ENCODE results near the gene CLDN19. TPM values are rescaled to one million over a fixed set of nuclear protein-coding genes. Genes with fewer than 3 reads are reported as not detected.
"Not testable (repeated sequence)": the region's sequence is repeated elsewhere in the genome, so short reads cannot be mapped to it uniquely, and the experiment has no call there.

CLDN19 gene
- total and polyA plus RNA-seq, 7 donors: 0.03 to 0.34 (median 0.14) TPM; not detected in 4

GRCh38 chr1:42713293-42713692 lies 26.7 kb downstream of the CLDN19 start:
- peaks cover 6 to 19% of the 10 kb centered on the region in 2 donors for H3K36me3 ChIP-seq (ENCODE audit: insufficient read depth in 1 of 2, low read depth in 1 of 2)
- intact Hi-C loops (cut with DNase I): no loop called here
- ATAC-seq: no peak

GRCh38 chr1:42712808-42713207 lies 27.2 kb downstream of the CLDN19 start:
- Histone ChIP-seq H3K36me3 (ENCODE audit: insufficient read depth in 1 of 2, low read depth in 1 of 2) (peaks cover 6 to 19% of the 10 kb centered on the region in 2 donors), H3K9me3 (peaks cover 18% of the 10 kb centered on the region)
- H3K27ac ChIP-seq; intact Hi-C loops (cut with DNase I); H3K4me1 ChIP-seq; ATAC-seq; H3K27me3 ChIP-seq (ENCODE audit: insufficient read depth in 3 of 3, low read length in 2 of 3); H3K4me3 ChIP-seq; DNase-seq: not testable (repeated sequence)
- 98 to 100% (median 100%) methylated on average over 3 of the region's 3 CpGs for WGBS, 3 donors

More at GRCh38 chr1:42713293-42713692, 26.7 kb downstream of the CLDN19 start:
- peaks cover 18% of the 10 kb centered on the region for H3K9me3 ChIP-seq
- DNase-seq: no peak
- no peaks in the 10 kb centered on the region for H3K4me1 ChIP-seq
- no peak overlapping the region for H3K27ac ChIP-seq
- no peak for TF ChIP-seq CTCF (IDR thresholded peaks at IDR 0.05)
- H3K4me3 ChIP-seq: no peak overlapping the region
- H3K27me3 ChIP-seq (ENCODE audit: insufficient read depth in 3 of 3, low read length in 2 of 3): no peaks in the 10 kb centered on the region

- 95 to 96% (median 96%) methylated on average over 7 of the region's 7 CpGs for WGBS, 3 donors
- Histone ChIP-seq H3K27ac (no peak overlapping the region), H3K9me3 (no peaks in the 10 kb centered on the region), H3K4me3 (no peak overlapping the region), H3K36me3 (ENCODE audit: insufficient read depth in 1 of 2, low read depth in 1 of 2) (peaks cover 15 to 87% of the 10 kb centered on the region in 2 donors), H3K4me1 (no peaks in the 10 kb centered on the region), H3K27me3 (ENCODE audit: insufficient read depth in 3 of 3, low read length in 2 of 3) (no peaks in the 10 kb centered on the region)
- TF ChIP-seq CTCF (IDR thresholded peaks at IDR 0.05): no peak
- DNase-seq: no peak
- ATAC-seq: no peak
- intact Hi-C loops (cut with DNase I): no loop called here
Measured at GRCh38 chr1:42703888-42704464, 36.1 kb downstream of the CLDN19 start.

GRCh38 chr1:42700006-42700405 lies 40.0 kb downstream of the CLDN19 start:
- Histone ChIP-seq H3K36me3 (ENCODE audit: insufficient read depth in 1 of 2, low read depth in 1 of 2) (peaks cover 27 to 100% of the 10 kb centered on the region in 2 donors), H3K4me3 (no peak overlapping the region), H3K4me1 (no peaks in the 10 kb centered on the region), H3K27me3 (ENCODE audit: insufficient read depth in 3 of 3, low read length in 2 of 3) (no peaks in the 10 kb centered on the region), H3K9me3 (no peaks in the 10 kb centered on the region), H3K27ac (no peak overlapping the region)
- no peak for TF ChIP-seq CTCF (IDR thresholded peaks at IDR 0.05)
- no peak for DNase-seq
- ATAC-seq: no peak
- intact Hi-C loops (cut with DNase I): no loop called here

GRCh38 chr1:42698081-42698813 lies 41.8 kb downstream of the CLDN19 start:
- Histone ChIP-seq H3K27ac (no peak overlapping the region), H3K4me3 (no peak overlapping the region), H3K27me3 (ENCODE audit: insufficient read depth in 3 of 3, low read length in 2 of 3) (no peaks in the 10 kb centered on the region), H3K36me3 (ENCODE audit: insufficient read depth in 1 of 2, low read depth in 1 of 2) (peaks cover 27 to 94% of the 10 kb centered on the region in 2 donors), H3K4me1 (peaks cover 6% of the 10 kb centered on the region), H3K9me3 (no peaks in the 10 kb centered on the region)
- ATAC-seq (no peak), DNase-seq (no peak)
- intact Hi-C loops (cut with DNase I): no loop called here
- WGBS, 3 donors: 94 to 97% (median 96%) methylated on average over 4 of the region's 4 CpGs
- TF ChIP-seq CTCF (IDR thresholded peaks at IDR 0.05): no peak
